SK-N-SH (cell line): ENCODE data around the gene LOXHD1. TPM values are rescaled to one million over a fixed set of nuclear protein-coding genes. Genes with fewer than 3 reads are reported as not detected.

Experiments used
- CTCF ChIA-PET: fragments of 300-600, 350-600 bp; formaldehyde crosslinking; extraction: SDS; loops from one replicate; lab custom pipeline; 2021; lab: Yijun Ruan, JAX
- POLR2A ChIA-PET: fragments of 350-600 bp; sonication (Branson Sonifier 250); formaldehyde crosslinking; extraction: SDS; loops from one replicate; lab custom pipeline; 2020; ENCODE audit warnings: antibody characterized with exemption, inconsistent platforms; lab: Yijun Ruan, JAX
- DNase-seq: peaks from one replicate; pipeline ENCODE4 v3.0.0; 2012
- H2AFZ ChIP-seq: fragments of 200-600 bp; sonication (generic); 2 replicates; pipeline ENCODE4 v1.8.1; 2016; ENCODE audit warnings: antibody characterized with exemption, mild to moderate bottlenecking, low read depth
- H3F3A ChIP-seq: fragments of 200-600 bp; sonication (generic); replicated peaks from 2 replicates; pipeline ENCODE3; 2016; ENCODE audit warnings: antibody characterized with exemption, mild to moderate bottlenecking; ENCODE audit not compliant: insufficient read depth
- H3K27ac ChIP-seq, 2 experiments: fragments of 200-500 bp in 1 of 2; fragments of 200-600 bp in 1 of 2; sonication (Bioruptor generic) in 1 of 2; sonication (generic), shearing (Covaris generic) in 1 of 2; 2 replicates each; pipeline versions ENCODE4 v1.5.1 to v1.6.1; 2014 to 2016; ENCODE audit warnings: low read depth in 2 of 2, inconsistent platforms in 1 of 2, low read length in 1 of 2, mild to moderate bottlenecking in 1 of 2, mixed read lengths in 1 of 2
- H3K27me3 ChIP-seq: fragments of 200-600 bp; sonication (generic), shearing (Covaris generic); 2 replicates; pipeline ENCODE4 v1.6.1; 2016; ENCODE audit warnings: mixed run types; ENCODE audit not compliant: insufficient read depth
- H3K36me3 ChIP-seq, 2 experiments: fragments of 200-500 bp in 1 of 2; fragments of 200-600 bp in 1 of 2; sonication (Bioruptor generic) in 1 of 2; sonication (generic) in 1 of 2; replicated peaks in 1 of 2; 2 replicates each; pipeline versions ENCODE3 to v1.5.1; 2014 to 2016; ENCODE audit warnings: low read length in 1 of 2, mild to moderate bottlenecking in 1 of 2; ENCODE audit not compliant: insufficient read depth in 2 of 2, control insufficient read depth in 1 of 2
- H3K4me1 ChIP-seq, 2 experiments: fragments of 200-500 bp in 1 of 2; fragments of 200-600 bp in 1 of 2; sonication (Bioruptor generic) in 1 of 2; sonication (generic), shearing (Covaris generic) in 1 of 2; 2 replicates each; pipeline versions ENCODE4 v1.5.1 to v1.6.1; 2014 to 2016; ENCODE audit warnings: low read depth in 1 of 2, low read length in 1 of 2, mixed run types in 1 of 2; ENCODE audit not compliant: insufficient read depth in 2 of 2, control insufficient read depth in 1 of 2
- H3K4me2 ChIP-seq: fragments of 200-600 bp; sonication (generic), shearing (Covaris generic); 2 replicates; pipeline ENCODE4 v1.6.1; 2017; ENCODE audit warnings: mixed run types
- H3K4me3 ChIP-seq, 2 experiments: fragments of 200-500 bp in 1 of 2; fragments of 200-600 bp in 1 of 2; sonication (Bioruptor generic) in 1 of 2; sonication (generic), shearing (Covaris generic) in 1 of 2; 2 replicates each; pipeline versions ENCODE4 v1.5.1 to v1.8.1; 2014 to 2016; ENCODE audit warnings: low read depth in 2 of 2, inconsistent platforms in 1 of 2, low read length in 1 of 2, mild to moderate bottlenecking in 1 of 2, mixed read lengths in 1 of 2, moderate library complexity in 1 of 2
- H3K79me2 ChIP-seq: fragments of 200-600 bp; sonication (generic); 2 replicates; pipeline ENCODE4 v1.8.1; 2017; ENCODE audit warnings: mild to moderate bottlenecking; ENCODE audit not compliant: insufficient read depth
- H3K9ac ChIP-seq: fragments of 200-600 bp; sonication (generic); 2 replicates; pipeline ENCODE4 v1.6.1; 2017; ENCODE audit warnings: mixed run types
- H3K9me2 ChIP-seq: fragments of 200-600 bp; sonication (generic); 2 replicates; pipeline ENCODE4 v1.6.1; 2017; ENCODE audit warnings: mixed run types
- H3K9me3 ChIP-seq: fragments of 200-600 bp; sonication (generic); 2 replicates; pipeline ENCODE4 v1.6.1; 2017; ENCODE audit warnings: mixed run types, mild to moderate bottlenecking, moderate library complexity
- H4K20me1 ChIP-seq: fragments of 200-600 bp; sonication (generic); 2 replicates; pipeline ENCODE4 v1.6.1; 2017; ENCODE audit warnings: mild to moderate bottlenecking, mixed run types; ENCODE audit not compliant: insufficient read depth
- CHD2 ChIP-seq: fragments of 150-350 bp; IDR thresholded peaks from 2 replicates; pipeline ENCODE4 v1.6.1; 2018; ENCODE audit warnings: low read length; ENCODE audit not compliant: partially characterized antibody
- CTCF ChIP-seq: fragments of 200-600 bp; sonication (generic); IDR thresholded peaks from 2 replicates; pipeline ENCODE4 v1.6.1; 2017; ENCODE audit warnings: antibody characterized with exemption, mild to moderate bottlenecking, moderate library complexity
- ELF1 ChIP-seq: IDR thresholded peaks from 2 replicates; pipeline ENCODE4 v1.4.0; 2012
- FOSL2 ChIP-seq: IDR thresholded peaks from 2 replicates; pipeline ENCODE4 v1.4.0; 2012; ENCODE audit warnings: low read depth, mild to moderate bottlenecking, moderate library complexity, borderline replicate concordance
- FOXM1 ChIP-seq: IDR thresholded peaks from 2 replicates; pipeline ENCODE4 v1.4.0; 2012; ENCODE audit warnings: low read depth, mild to moderate bottlenecking
- GATA2 ChIP-seq: sonication (generic); formaldehyde crosslinking; IDR thresholded peaks from 2 replicates; pipeline ENCODE4 v1.5.0; 2020; ENCODE audit warnings: mild to moderate bottlenecking, missing genetic modification reagents
- IRF3 ChIP-seq: fragments of 150-350 bp; IDR thresholded peaks from 2 replicates; pipeline ENCODE4 v1.6.1; 2016; ENCODE audit warnings: mild to moderate bottlenecking, low read depth, low read length
- JUND ChIP-seq: IDR thresholded peaks from 2 replicates; pipeline ENCODE4 v1.4.0; 2012
- MEF2A ChIP-seq: IDR thresholded peaks from 2 replicates; pipeline ENCODE4 v1.4.0; 2012; ENCODE audit warnings: low read depth, borderline replicate concordance
- MXI1 ChIP-seq: IDR thresholded peaks from 2 replicates; pipeline ENCODE4 v1.6.1; 2012; ENCODE audit warnings: mild to moderate bottlenecking, low read depth, low read length, improper control_type of control experiment
- POLR2AphosphoS5 ChIP-seq: IDR thresholded peaks from 2 replicates; pipeline ENCODE4 v1.6.1; 2012; ENCODE audit warnings: low read depth, low read length
- RAD21 ChIP-seq: IDR thresholded peaks from 2 replicates; pipeline ENCODE4 v1.6.1; 2012; ENCODE audit warnings: mild to moderate bottlenecking, low read length
- RCOR1 ChIP-seq: fragments of 150-350 bp; IDR thresholded peaks from 2 replicates; pipeline ENCODE4 v1.6.1; 2017; ENCODE audit warnings: antibody characterized with exemption, low read length
- RFX5 ChIP-seq: IDR thresholded peaks from 2 replicates; pipeline ENCODE4 v1.6.1; 2012; ENCODE audit warnings: mild to moderate bottlenecking, improper control_type of control experiment, low read length
- SIN3A ChIP-seq: IDR thresholded peaks from 2 replicates; pipeline ENCODE4 v1.6.1; 2012; ENCODE audit warnings: low read depth, mild to moderate bottlenecking, low read length, moderate library complexity, borderline replicate concordance
- SMC3 ChIP-seq: IDR thresholded peaks from 2 replicates; pipeline ENCODE4 v1.6.1; 2012; ENCODE audit warnings: low read depth, low read length, improper control_type of control experiment
- TAF1 ChIP-seq: IDR thresholded peaks from 2 replicates; pipeline ENCODE4 v1.6.1; 2012; ENCODE audit warnings: low read depth, mild to moderate bottlenecking, low read length, moderate library complexity, borderline replicate concordance
- TCF12 ChIP-seq: IDR thresholded peaks from 2 replicates; pipeline ENCODE4 v1.4.0; 2012
- USF2 ChIP-seq: fragments of 150-350 bp; IDR thresholded peaks from 2 replicates; pipeline ENCODE4 v1.6.1; 2017; ENCODE audit warnings: antibody characterized with exemption, low read length, low read depth, borderline replicate concordance
- polyA plus RNA-seq, 3 experiments: library from polyadenylated mRNA; depleted of rRNA; stranded (reverse); fragments of >200 nt; gene quantifications; 2 replicates each; pipeline ENCODE4 v1.2.3, GENCODE V29; 2012
- TF ChIP-seq, protein P1 (sequence below): IDR thresholded peaks from 2 replicates; pipeline ENCODE4; 2012

LOXHD1 gene
- polyA plus RNA-seq, 1 of the 3 experiments (the other 2 are of a cell fraction), result not detected

DNA sequence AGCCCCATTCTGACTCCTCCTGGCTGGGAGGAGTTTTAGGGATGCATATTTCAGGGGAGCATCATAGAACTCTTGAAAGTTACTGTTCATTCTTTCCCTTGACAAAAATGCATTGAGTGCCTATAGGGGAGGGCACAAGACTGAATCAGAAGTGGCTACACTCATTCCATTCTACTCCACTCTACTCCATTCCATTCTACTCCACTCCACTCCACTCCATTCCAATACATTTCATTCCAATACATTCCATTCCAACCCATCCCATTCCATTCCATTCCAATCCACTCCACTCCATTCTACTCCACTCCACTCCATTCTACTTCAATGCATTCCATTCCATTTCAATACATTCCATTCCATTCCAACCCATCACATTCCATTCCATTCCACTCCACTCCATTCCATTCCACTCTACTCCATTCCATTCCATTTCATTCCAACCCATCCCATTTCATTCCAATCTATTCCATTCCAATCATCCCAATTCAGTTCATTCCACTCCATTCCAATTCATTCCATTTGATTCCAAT lies 110.8 kb downstream of the LOXHD1 start:
- Histone ChIP-seq H3F3A (no peaks in the 10 kb centered on the region), H3K4me2 (no peak overlapping the region), H3K79me2 (no peaks in the 10 kb centered on the region), H3K9me2 (no peaks in the 10 kb centered on the region), H3K9me3 (no peaks in the 10 kb centered on the region), H2AFZ (no peak overlapping the region), H3K27ac (no peak overlapping the region), H4K20me1 (no peaks in the 10 kb centered on the region), H3K36me3 (no peaks in the 10 kb centered on the region), H3K4me3 (no peak overlapping the region), H3K9ac (no peak overlapping the region), H3K4me1 (no peaks in the 10 kb centered on the region), H3K27me3 (no peaks in the 10 kb centered on the region)
- CTCF ChIA-PET, result interaction anchor here (0.6 kb wide), 1 partner anchor 80 kb away, joined by 3 read pairs; no protein-coding TSS in a partner anchor
- POLR2A ChIA-PET, result no interaction called here
- TF ChIP-seq USF2 (no peak), SMC3 (no peak), MXI1 (no peak), TCF12 (no peak), JUND (no peak), RAD21 (no peak), SIN3A (no peak), CHD2 (no peak), TAF1 (no peak), CTCF (no peak), ELF1 (no peak), FOSL2 (no peak), MEF2A (no peak), FOXM1 (no peak), POLR2AphosphoS5 (no peak), IRF3 (no peak), RCOR1 (no peak), GATA2 (CRISPR knock-in tag) (no peak), RFX5 (no peak)
- TF ChIP-seq, protein P1, sequence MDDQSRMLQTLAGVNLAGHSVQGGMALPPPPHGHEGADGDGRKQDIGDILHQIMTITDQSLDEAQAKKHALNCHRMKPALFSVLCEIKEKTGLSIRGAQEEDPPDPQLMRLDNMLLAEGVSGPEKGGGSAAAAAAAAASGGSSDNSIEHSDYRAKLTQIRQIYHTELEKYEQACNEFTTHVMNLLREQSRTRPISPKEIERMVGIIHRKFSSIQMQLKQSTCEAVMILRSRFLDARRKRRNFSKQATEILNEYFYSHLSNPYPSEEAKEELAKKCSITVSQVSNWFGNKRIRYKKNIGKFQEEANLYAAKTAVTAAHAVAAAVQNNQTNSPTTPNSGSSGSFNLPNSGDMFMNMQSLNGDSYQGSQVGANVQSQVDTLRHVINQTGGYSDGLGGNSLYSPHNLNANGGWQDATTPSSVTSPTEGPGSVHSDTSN, result no peak
- DNase-seq, result no peak
